Renal pelvis (tissue), 12 donors: Measurements from ENCODE around the gene PRR14L. TPM values are rescaled to one million over a fixed set of nuclear protein-coding genes. Genes with fewer than 3 reads are reported as not detected.
"Not testable (repeated sequence)": the region's sequence is repeated elsewhere in the genome, so short reads cannot be mapped to it uniquely, and the experiment has no call there.

Experiments used
- DNase-seq: peaks from one replicate; pipeline ENCODE4 v3.0.0-alpha.2; 2013
- long read RNA-seq, 16 experiments: transcript quantifications; one replicate each; lab custom pipeline, GENCODE V29; 2026
- polyA plus RNA-seq, 3 donors: library from polyadenylated mRNA; unstranded; fragments of 120-200 nt; gene quantifications; one replicate each; pipeline ENCODE4 v1.2.1, GENCODE V29; 2013; ENCODE audit not compliant: insufficient read length in 3 of 3

The PRR14L gene
- polyA plus RNA-seq = 10 to 100 TPM; 23.7 to 29.5 (median 29.0) TPM
- long read RNA-seq, donor 1, partial matches to known transcripts = 11 of 12 reads
- long read RNA-seq, donor 1, other reads (novel, unspliced or antisense) = 0 of 12 reads
- long read RNA-seq, donor 2, partial matches to known transcripts = 0 of 1 reads
- long read RNA-seq, donor 2, other reads (novel, unspliced or antisense) = 0 of 1 reads
- long read RNA-seq, donor 3, partial matches to known transcripts = 0 of 1 reads
- long read RNA-seq, donor 3, other reads (novel, unspliced or antisense) = 0 of 1 reads
- long read RNA-seq, donor 4 = 0 reads
- long read RNA-seq, donor 5, partial matches to known transcripts = 0 of 1 reads
- long read RNA-seq, donor 5, other reads (novel, unspliced or antisense) = 0 of 1 reads
- long read RNA-seq, donor 6, partial matches to known transcripts = 0 of 2 reads
- long read RNA-seq, donor 6, other reads (novel, unspliced or antisense) = 0 of 2 reads
- long read RNA-seq, donor 7, partial matches to known transcripts = 0 of 2 reads
- long read RNA-seq, donor 7, other reads (novel, unspliced or antisense) = 0 of 2 reads
- long read RNA-seq, donor 8, partial matches to known transcripts = 0 of 1 reads
- long read RNA-seq, donor 8, other reads (novel, unspliced or antisense) = 0 of 1 reads
- long read RNA-seq, donor 9 = 0 reads
- long read RNA-seq, donor 10, partial matches to known transcripts = 25 of 26 reads
- long read RNA-seq, donor 10, other reads (novel, unspliced or antisense) = 0 of 26 reads
- long read RNA-seq, donor 11, partial matches to known transcripts = 6 of 8 reads
- long read RNA-seq, donor 11, other reads (novel, unspliced or antisense) = 0 of 8 reads
- long read RNA-seq, donor 12, partial matches to known transcripts = 0 of 2 reads
- long read RNA-seq, donor 12, other reads (novel, unspliced or antisense) = 0 of 2 reads
- long read RNA-seq, donor 13 = 0 reads
- long read RNA-seq, donor 14, partial matches to known transcripts = 26 of 26 reads
- long read RNA-seq, donor 14, other reads (novel, unspliced or antisense) = 0 of 26 reads
- long read RNA-seq, donor 15 = 0 reads
- long read RNA-seq, donor 16 = 0 reads

- DNase-seq = peak; percentile 97
Measured at GRCh38 chr22:31749636-31750364, at the start of gene PRR14L. Gene PRR14L, minus strand, starts transcription at chr22:31750132. Its CDS starts 11,272 bp downstream, at chr22:31738860.

GRCh38 chr22:31799358-31799757 lies 49.4 kb upstream of the PRR14L start:
- DNase-seq = not testable (repeated sequence)

- DNase-seq = no peak
Measured at GRCh38 chr22:31790240-31790639, 40.3 kb upstream of the PRR14L start.

- DNase-seq = no peak
Measured at GRCh38 chr22:31789803-31790202, 39.9 kb upstream of the PRR14L start.

- no peak for DNase-seq
Measured at GRCh38 chr22:31776231-31776630, 26.3 kb upstream of the PRR14L start.

- DNase-seq = no peak
Measured at GRCh38 chr22:31773416-31773815, 23.5 kb upstream of the PRR14L start.

- DNase-seq = no peak
Measured at GRCh38 chr22:31768422-31769059, 18.6 kb upstream of the PRR14L start.

GRCh38 chr22:31764785-31765184 lies 14.9 kb upstream of the PRR14L start:
- no peak for DNase-seq

- DNase-seq = not testable (repeated sequence)
Measured at GRCh38 chr22:31758860-31759259, 8.9 kb upstream of the PRR14L start.

- DNase-seq = no peak
Measured at GRCh38 chr22:31757265-31757664, 7.3 kb upstream of the PRR14L start.

- no peak for DNase-seq
Measured at GRCh38 chr22:31754813-31755212, 4.9 kb upstream of the PRR14L start.

GRCh38 chr22:31753634-31754501 lies 3.9 kb upstream of the PRR14L start, which contains the start of gene DEPDC5:
Gene DEPDC5, plus strand, starts transcription at chr22:31754019. Its CDS starts 903 bp downstream, at chr22:31754922.
- DNase-seq = peak; percentile 97

- DNase-seq = peak; percentile 61
Measured at GRCh38 chr22:31753005-31753633, 3.2 kb upstream of the PRR14L start.

- no peak for DNase-seq
Measured at GRCh38 chr22:31752096-31752847, 2.3 kb upstream of the PRR14L start.

GRCh38 chr22:31750365-31751284 lies 693 bp upstream of the PRR14L start:
- DNase-seq = no peak

- DNase-seq = no peak
Measured at GRCh38 chr22:31748490-31748889, 1.4 kb downstream of the PRR14L start.

- DNase-seq = no peak
Measured at GRCh38 chr22:31747441-31747840, 2.5 kb downstream of the PRR14L start.

- no peak for DNase-seq
Measured at GRCh38 chr22:31743871-31744270, 6.1 kb downstream of the PRR14L start.
